Ovary (tissue), 9 donors: ENCODE results near the gene WDR4. TPM values are rescaled to one million over a fixed set of nuclear protein-coding genes. Genes with fewer than 3 reads are reported as not detected.

Experiments
- DNase-seq, 5 donors: peaks; one replicate each; pipeline ENCODE4 v3.0.0-alpha.2; 2019 to 2020
- H3K27ac ChIP-seq, 2 donors: fragments of 200-600 bp; one replicate each; pipeline versions ENCODE4 v1.5.1 to v1.8.0; 2019 to 2022
- H3K27me3 ChIP-seq: fragments of 200-600 bp; one replicate; pipeline ENCODE4 v1.8.0; 2022
- H3K36me3 ChIP-seq: fragments of 200-600 bp; sonication (generic); one replicate; pipeline ENCODE4 v1.5.1; 2019
- H3K4me1 ChIP-seq: one replicate; pipeline ENCODE4 v1.8.1; 2013; ENCODE audit warnings: mild to moderate bottlenecking, moderate library complexity; ENCODE audit not compliant: insufficient read depth
- H3K4me3 ChIP-seq: fragments of 200-600 bp; sonication (generic); one replicate; pipeline ENCODE4 v1.5.1; 2017
- H3K9me3 ChIP-seq, 2 donors: fragments of 200-600 bp in 1 of 2; sonication (generic) in 1 of 2; one replicate each; pipeline versions ENCODE4 v1.5.1 to v1.8.1; 2013 to 2019; ENCODE audit warnings: mild to moderate bottlenecking in 1 of 2, moderate library complexity in 1 of 2
- EP300 ChIP-seq: sonication (generic); formaldehyde crosslinking; IDR thresholded peaks from one replicate; pipeline ENCODE4 v1.6.1; 2017; ENCODE audit warnings: antibody characterized with exemption
- POLR2A ChIP-seq: fragments of 450-650 bp; IDR thresholded peaks from one replicate; pipeline ENCODE4 v1.6.1; 2017; ENCODE audit warnings: antibody characterized with exemption, mild to moderate bottlenecking, moderate library complexity
- WGBS, 3 donors: extraction: QIAGEN DNeasy Blood & Tissue Kit in 1 of 3; methylation state at CpG; one replicate each; pipeline versions ENCODE4 v1.1.5 to v1.1.7; 2013 to 2017; 5-methylcytosine and 5-hydroxymethylcytosine counted together
- intact Hi-C, 4 donors: fragments of 100-400 bp; cut with DNase I; formaldehyde crosslinking; loops; one replicate each; pipeline versions ENCODE4 v1.11.0 to v1.15.1; 2022 to 2023
- polyA plus RNA-seq, 2 donors: library from polyadenylated mRNA; stranded (reverse); fragments of 200-250 nt in 1 of 2; fragments of 350-450 nt in 1 of 2; fragmentation: Illumina TruSeq in 1 of 2; extraction: RNeasy Lipid Tissue Mini Kit (QIAGEN cat#74804) in 1 of 2; gene quantifications; one replicate each; pipeline ENCODE4 v1.2.3, GENCODE V29; 2013 to 2014
- total RNA-seq, 7 donors: library from RNA; depleted of rRNA in 2 of 7; stranded (reverse); fragments of >200 nt in 2 of 7; fragmentation: NEBNext Ultra II Directional in 3 of 7; extraction: Animal tissue kit (Norgen Biotek cat#: 25700) in 3 of 7; gene quantifications; one replicate each; pipeline versions ENCODE4 v1.1.0 to v1.2.4, GENCODE V29; 2016 to 2023
- TF ChIP-seq, protein P1 (sequence below), 3 donors: fragments of 450-650 bp in 2 of 3; fragments of 200-600 bp in 1 of 3; IDR thresholded peaks; one replicate each; pipeline versions ENCODE4 v1.5.1 to v1.8.0; 2016 to 2022; ENCODE audit warnings: antibody characterized with exemption in 3 of 3, mild to moderate bottlenecking in 1 of 3
- donor health status: DM: no; HTN: no; CAD: no; lungs with moderate emphysema.
- donor health status: DM: no; HTN: no; CAD: no.
- donor health status: Bipolar disorder and iron deficiency.
- donor health status: DM: yes; HTN: yes; CAD: no.
- donor health status: DM: no; HTN: no; CAD: no.
- donor health status: DM: yes; HTN: yes; CAD: no.

WDR4 gene
- total and polyA plus RNA-seq, 9 donors = 3.2 to 33.1 (median 15.7) TPM

- intact Hi-C loops = loop anchor here in 1 of 4 donors (10.0 kb wide), 1 partner anchor 273 kb away; no protein-coding TSS in a partner anchor
- TF ChIP-seq, protein P1, sequence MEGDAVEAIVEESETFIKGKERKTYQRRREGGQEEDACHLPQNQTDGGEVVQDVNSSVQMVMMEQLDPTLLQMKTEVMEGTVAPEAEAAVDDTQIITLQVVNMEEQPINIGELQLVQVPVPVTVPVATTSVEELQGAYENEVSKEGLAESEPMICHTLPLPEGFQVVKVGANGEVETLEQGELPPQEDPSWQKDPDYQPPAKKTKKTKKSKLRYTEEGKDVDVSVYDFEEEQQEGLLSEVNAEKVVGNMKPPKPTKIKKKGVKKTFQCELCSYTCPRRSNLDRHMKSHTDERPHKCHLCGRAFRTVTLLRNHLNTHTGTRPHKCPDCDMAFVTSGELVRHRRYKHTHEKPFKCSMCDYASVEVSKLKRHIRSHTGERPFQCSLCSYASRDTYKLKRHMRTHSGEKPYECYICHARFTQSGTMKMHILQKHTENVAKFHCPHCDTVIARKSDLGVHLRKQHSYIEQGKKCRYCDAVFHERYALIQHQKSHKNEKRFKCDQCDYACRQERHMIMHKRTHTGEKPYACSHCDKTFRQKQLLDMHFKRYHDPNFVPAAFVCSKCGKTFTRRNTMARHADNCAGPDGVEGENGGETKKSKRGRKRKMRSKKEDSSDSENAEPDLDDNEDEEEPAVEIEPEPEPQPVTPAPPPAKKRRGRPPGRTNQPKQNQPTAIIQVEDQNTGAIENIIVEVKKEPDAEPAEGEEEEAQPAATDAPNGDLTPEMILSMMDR (IDR thresholded peaks at IDR 0.05) = no peak
- no peak for TF ChIP-seq POLR2A
- no peak for TF ChIP-seq EP300
- no peak for DNase-seq
- peaks cover 12% of the 10 kb centered on the region for H3K4me1 ChIP-seq
- H3K36me3 ChIP-seq = no peaks in the 10 kb centered on the region
- 87 to 89% (median 89%) methylated on average over 10 of the region's 10 CpGs for whole genome bisulfite sequencing, 3 donors
- no peaks in the 10 kb centered on the region for H3K27me3 ChIP-seq
- H3K27ac ChIP-seq = no peak overlapping the region
- H3K4me3 ChIP-seq = no peak overlapping the region
- H3K9me3 ChIP-seq = no peaks in the 10 kb centered on the region
Measured at GRCh38 chr21:42868196-42868595, 11.1 kb downstream of the WDR4 start.

- H3K27ac ChIP-seq = peak overlapping the region in 1 of 2 donors; percentile 62
- peaks cover 12% of the 10 kb centered on the region for H3K4me1 ChIP-seq
- 34 to 65% (median 36%) methylated on average over 8 of the region's 8 CpGs for WGBS, 3 donors
- no peaks in the 10 kb centered on the region for H3K9me3 ChIP-seq
- intact Hi-C loops = loop anchor here in 1 of 4 donors (10.0 kb wide), 1 partner anchor 271 kb away; no protein-coding TSS in a partner anchor
- H3K27me3 ChIP-seq = no peaks in the 10 kb centered on the region
- peak; percentile 26 to 68 (median 56) for DNase-seq
- no peak overlapping the region for H3K4me3 ChIP-seq
- no peak for TF ChIP-seq POLR2A
- TF ChIP-seq, protein P1 (IDR thresholded peaks at IDR 0.05) = no peak
- TF ChIP-seq EP300 = no peak
- H3K36me3 ChIP-seq = no peaks in the 10 kb centered on the region
Measured at GRCh38 chr21:42865776-42866160, 13.6 kb downstream of the WDR4 start.

DNA sequence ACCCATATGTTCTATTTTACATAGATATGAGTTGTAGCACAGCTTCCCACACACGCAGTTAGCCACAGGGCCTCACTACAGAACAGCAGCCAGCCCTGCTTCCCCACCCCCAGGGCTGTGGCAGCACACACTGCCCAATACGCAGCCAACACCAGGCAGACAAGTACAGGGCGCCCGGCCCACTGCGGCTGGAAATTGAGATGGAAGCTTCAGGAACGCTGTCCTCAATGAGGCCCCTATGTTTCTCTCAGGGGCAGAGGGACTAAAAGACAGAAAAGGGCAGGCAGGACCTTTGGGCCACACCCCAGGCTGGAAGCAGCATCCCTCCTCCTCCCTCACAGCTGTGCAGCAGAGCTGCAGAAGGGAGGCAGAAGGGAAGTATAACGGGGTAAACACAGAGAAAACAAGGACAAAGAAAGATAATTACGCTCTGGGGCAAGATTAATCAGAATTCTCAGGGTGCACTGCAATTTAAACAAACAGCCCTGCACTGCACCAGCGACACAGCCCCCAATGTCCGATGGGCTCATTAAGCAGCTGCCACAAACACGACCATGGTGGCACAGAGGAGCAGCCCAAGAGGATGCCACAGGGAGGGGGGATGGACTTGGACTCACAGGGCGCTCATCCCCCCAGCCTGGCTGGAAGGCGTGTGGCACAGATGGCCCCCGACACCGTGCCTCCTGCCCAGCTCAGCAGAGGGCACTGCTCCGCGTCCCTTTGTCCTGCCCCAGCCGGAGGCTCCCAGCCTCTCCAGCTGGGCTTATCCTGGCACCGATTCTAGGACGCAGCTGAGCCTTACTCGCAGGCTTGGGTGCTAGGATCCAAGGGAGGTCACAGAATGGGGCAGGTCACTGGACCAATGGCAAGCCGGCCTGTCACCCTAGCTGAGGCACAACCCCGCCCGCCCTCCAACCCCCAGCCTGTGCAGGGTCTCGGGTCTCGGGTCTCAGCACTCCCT is 14.2 kb downstream of the WDR4 start:
- intact Hi-C loops = loop anchor here in 1 of 4 donors (10.0 kb wide), 1 partner anchor 270 kb away; no protein-coding TSS in a partner anchor
- H3K27ac ChIP-seq = peak overlapping the region in 1 of 2 donors; percentile 62
- no peaks in the 10 kb centered on the region for H3K27me3 ChIP-seq
- H3K4me1 ChIP-seq = peaks cover 12% of the 10 kb centered on the region
- DNase-seq = peak in 2 of 5 donors; percentile 46 to 71
- H3K36me3 ChIP-seq = no peaks in the 10 kb centered on the region
- H3K4me3 ChIP-seq = no peak overlapping the region
- TF ChIP-seq, protein P1 (IDR thresholded peaks at IDR 0.05) = no peak
- no peak for TF ChIP-seq EP300
- no peak for TF ChIP-seq POLR2A
- 31 to 60% (median 43%) methylated on average over 24 to 26 of the region's 26 CpGs for WGBS, 3 donors
- no peaks in the 10 kb centered on the region for H3K9me3 ChIP-seq

DNA sequence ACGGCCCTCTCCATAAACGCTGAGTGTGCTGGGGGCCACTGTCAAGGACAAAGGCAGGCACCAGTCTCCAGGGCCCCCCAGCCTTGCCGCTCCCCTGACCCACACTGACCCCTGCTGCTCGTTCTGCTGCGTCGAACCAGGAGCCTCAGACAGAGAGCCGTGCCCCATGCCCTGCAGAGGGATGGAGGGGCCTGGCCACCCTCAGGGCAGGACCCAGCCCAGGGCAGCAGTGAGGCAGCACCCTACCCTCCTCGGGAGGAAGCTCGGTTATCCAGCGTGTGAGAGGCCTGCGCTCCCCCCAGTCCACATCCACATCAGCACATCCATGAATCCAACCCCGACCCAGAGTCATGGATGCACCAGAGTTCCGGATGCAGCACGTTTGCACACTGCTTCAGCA is 15.1 kb downstream of the WDR4 start:
- Histone ChIP-seq H3K9me3 (no peaks in the 10 kb centered on the region), H3K27ac (peak overlapping the region in 1 of 2 donors; percentile 62), H3K4me1 (peaks cover 12% of the 10 kb centered on the region), H3K27me3 (no peaks in the 10 kb centered on the region), H3K36me3 (no peaks in the 10 kb centered on the region), H3K4me3 (no peak overlapping the region)
- intact Hi-C loops = loop anchor here in 1 of 4 donors (10.0 kb wide), 1 partner anchor 269 kb away; no protein-coding TSS in a partner anchor
- peak in 1 of 5 donors; percentile 23 for DNase-seq
- TF ChIP-seq, protein P1 (IDR thresholded peaks at IDR 0.05) = no peak
- TF ChIP-seq EP300 (no peak), POLR2A (no peak)
- 47 to 61% (median 60%) methylated on average over 14 of the region's 14 CpGs for WGBS, 3 donors
